K562 (cell line): ENCODE measurements around the gene ASPG. TPM values are rescaled to one million over a fixed set of nuclear protein-coding genes. Genes with fewer than 3 reads are reported as not detected.

Experiments used
- ATAC-seq: fragments of 200-7000 bp; cut with Tn5 transposase; 3 replicates; pipeline ENCODE4 v1.9.1; 2020; ENCODE audit warnings: moderate library complexity
- BruUV-seq: library from RNA; stranded (reverse); fragments of 400-500 nt; replicated peaks from 2 replicates; lab custom pipeline; 2021; lab: Mats Ljungman, UMichigan
- CTCF ChIA-PET: fragments of 300-600 bp; formaldehyde crosslinking; extraction: SDS; loops from one replicate; lab custom pipeline; 2021; ENCODE audit warnings: low intra/inter-chr PET ratio; lab: Yijun Ruan, JAX
- POLR2A ChIA-PET: fragments of 300-600, 350-650 bp; sonication (Branson Sonifier 250); formaldehyde crosslinking; extraction: SDS; loops from one replicate; lab custom pipeline; 2021; ENCODE audit warnings: antibody characterized with exemption, inconsistent platforms; lab: Yijun Ruan, JAX
- DNase-seq, 4 experiments: peaks; one replicate each; pipeline versions ENCODE4 v3.0.0 to v3.0.0-alpha.2; 2011 to 2018; ENCODE audit warnings: low spot score in 3 of 4, mixed read lengths in 3 of 4; ENCODE audit errors: extremely low read depth in 1 of 4
- FAIRE-seq: peaks from 2 replicates; lab custom pipeline; 2011; peaks lifted over from hg19 to GRCh38; lab: Jason Lieb, UNC
- H2AFZ ChIP-seq: 2 replicates; pipeline ENCODE4 v1.6.0; 2011; ENCODE audit warnings: low read depth, low read length, control low read depth, inconsistent platforms
- H3K27ac ChIP-seq: fragments of 200-600 bp; 3 replicates; pipeline ENCODE4 v1.8.0; 2011; ENCODE audit warnings: low read depth, mild to moderate bottlenecking, control low read depth, inconsistent platforms, low read length, moderate library complexity, mixed read lengths; ENCODE audit errors: extremely low read depth
- H3K27me3 ChIP-seq, 2 experiments: fragments of 300-600 bp in 1 of 2; 2 replicates in 1 of 2; 3 replicates in 1 of 2; pipeline versions ENCODE4 v1.6.0 to v1.8.0; 2011; ENCODE audit warnings: inconsistent platforms in 2 of 2, low read length in 2 of 2, mild to moderate bottlenecking in 1 of 2, mixed read lengths in 1 of 2, moderate library complexity in 1 of 2; ENCODE audit not compliant: control insufficient read depth in 2 of 2, insufficient read depth in 2 of 2
- H3K36me3 ChIP-seq: fragments of 300-600 bp; 3 replicates; pipeline ENCODE4 v1.8.0; 2011; ENCODE audit warnings: mild to moderate bottlenecking, low read length, inconsistent platforms; ENCODE audit not compliant: control insufficient read depth, insufficient read depth
- H3K4me1 ChIP-seq, 2 experiments: fragments of 200-600 bp in 1 of 2; replicated peaks in 1 of 2; 2 replicates in 1 of 2; 3 replicates in 1 of 2; pipeline versions ENCODE4 v1.5.1 to v1.8.0; 2011; ENCODE audit warnings: inconsistent platforms in 2 of 2, low read length in 2 of 2, mild to moderate bottlenecking in 1 of 2, mixed read lengths in 1 of 2, moderate library complexity in 1 of 2; ENCODE audit not compliant: control insufficient read depth in 2 of 2, insufficient read depth in 2 of 2
- H3K4me2 ChIP-seq: 2 replicates; pipeline ENCODE4 v1.6.1; 2011; ENCODE audit warnings: low read length, control low read depth, inconsistent platforms, mixed read lengths; ENCODE audit not compliant: insufficient read depth
- H3K4me3 ChIP-seq: fragments of 200-600 bp; sonication (generic), shearing (Covaris generic); 2 replicates; pipeline ENCODE4 v1.5.1; 2016; ENCODE audit warnings: control low read depth, inconsistent platforms
- H3K79me2 ChIP-seq: fragments of 200-600 bp; 3 replicates; pipeline ENCODE4 v1.8.0; 2011; ENCODE audit warnings: low read length, inconsistent platforms; ENCODE audit not compliant: control insufficient read depth, insufficient read depth
- H3K9ac ChIP-seq, 2 experiments: 2 replicates each; pipeline versions ENCODE4 v1.6.0 to v1.6.1; 2011; ENCODE audit warnings: low read depth in 2 of 2, low read length in 2 of 2, control low read depth in 1 of 2, inconsistent platforms in 1 of 2, mild to moderate bottlenecking in 1 of 2, mixed read lengths in 1 of 2; ENCODE audit not compliant: insufficient read depth in 1 of 2
- H3K9me1 ChIP-seq: one replicate; pipeline ENCODE4 v1.6.0; 2011; ENCODE audit warnings: inconsistent platforms, mild to moderate bottlenecking, low read length, moderate library complexity; ENCODE audit not compliant: control insufficient read depth, insufficient read depth
- H3K9me3 ChIP-seq: replicated peaks from 2 replicates; pipeline ENCODE4 v1.5.1; 2011; ENCODE audit warnings: low read depth, low read length, inconsistent platforms; ENCODE audit not compliant: control insufficient read depth, insufficient read depth
- H4K20me1 ChIP-seq: replicated peaks from 2 replicates; pipeline ENCODE4 v1.6.1; 2011; ENCODE audit warnings: low read length, inconsistent platforms, mixed read lengths; ENCODE audit not compliant: control insufficient read depth, insufficient read depth
- KAT2B ChIP-seq: IDR thresholded peaks from one replicate; pipeline ENCODE4 v1.6.1; 2012; ENCODE audit warnings: low read depth, mild to moderate bottlenecking, control low read depth, inconsistent platforms, low read length, moderate library complexity
- WGBS: fragments of 100-300 bp; shearing (Covaris generic); methylation state at CpG from one replicate; pipeline ENCODE4 v1.1.6; 2016; ENCODE audit warnings: low coverage, mixed read lengths; ENCODE audit not compliant: insufficient coverage; ENCODE audit errors: missing lambda C conversion rate; 5-methylcytosine and 5-hydroxymethylcytosine counted together
- in situ Hi-C: fragments of 300-500 bp; cut with MboI; formaldehyde crosslinking; loops from 4 replicates; pipeline ENCODE4 v1.15.0; 2018; ENCODE audit warnings: inconsistent platforms, mixed read lengths
- intact Hi-C: fragments of 100-400 bp; cut with micrococcal nuclease; formaldehyde crosslinking; loops from 2 replicates; pipeline ENCODE4 v1.14.2; 2022
- polyA plus RNA-seq, 8 experiments: library from polyadenylated mRNA; depleted of rRNA in 4 of 8; stranded (reverse) in 5 of 8; unstranded in 3 of 8; fragments of >200 nt; fragmentation: Nextera tagmentation in 2 of 8; fragmentation: Illumina TruSeq in 1 of 8; extraction: Ambion mirVana in 2 of 8; extraction: Trizol in 1 of 8; gene quantifications; 2 replicates each; pipeline versions ENCODE4 v1.2.1 to v1.2.3, GENCODE V29; 2011 to 2014; ENCODE audit warnings: inconsistent platforms in 1 of 8, missing spikeins in 1 of 8
- total RNA-seq, 7 experiments: library from RNA; depleted of rRNA in 6 of 7; stranded (reverse); fragments of >200 nt in 6 of 7; fragmentation: Illumina TruSeq in 2 of 7; extraction: Trizol in 2 of 7; gene quantifications; 2 replicates each; pipeline versions ENCODE4 v1.2.1 to v1.2.3, GENCODE V29; 2011 to 2021; ENCODE audit warnings: low replicate concordance in 1 of 7
- TF ChIP-seq, protein P1 (sequence below), 3 experiments: IDR thresholded peaks in 2 of 3; conservative IDR thresholded peaks in 1 of 3; 2 replicates each; pipeline ENCODE4 v1.5.1; 2011 to 2012; ENCODE audit warnings: low read length in 3 of 3, mild to moderate bottlenecking in 3 of 3, control low read depth in 2 of 3, improper control_type of control experiment in 1 of 3, inconsistent platforms in 1 of 3, low read depth in 1 of 3, mixed read lengths in 1 of 3, moderate library complexity in 1 of 3; ENCODE audit not compliant: insufficient read depth in 2 of 3
- TF ChIP-seq, protein P2 (sequence below): IDR thresholded peaks from 2 replicates; pipeline ENCODE4 v1.6.1; 2011; ENCODE audit warnings: borderline replicate concordance, low read depth, mild to moderate bottlenecking, moderate library complexity, low read length; ENCODE audit not compliant: insufficient read depth, poor library complexity, severe bottlenecking
- TF ChIP-seq, protein P3 (sequence below): fragments of 450-650 bp; IDR thresholded peaks from 2 replicates; pipeline ENCODE4 v1.6.1; 2018; ENCODE audit not compliant: partially characterized antibody

Gene ASPG
- total and polyA plus RNA-seq, 9 of the 15 experiments (the other 6 are each of a cell fraction or from before 2014, with no cell fraction given), result 0.18 TPM; not detected in 8

DNA sequence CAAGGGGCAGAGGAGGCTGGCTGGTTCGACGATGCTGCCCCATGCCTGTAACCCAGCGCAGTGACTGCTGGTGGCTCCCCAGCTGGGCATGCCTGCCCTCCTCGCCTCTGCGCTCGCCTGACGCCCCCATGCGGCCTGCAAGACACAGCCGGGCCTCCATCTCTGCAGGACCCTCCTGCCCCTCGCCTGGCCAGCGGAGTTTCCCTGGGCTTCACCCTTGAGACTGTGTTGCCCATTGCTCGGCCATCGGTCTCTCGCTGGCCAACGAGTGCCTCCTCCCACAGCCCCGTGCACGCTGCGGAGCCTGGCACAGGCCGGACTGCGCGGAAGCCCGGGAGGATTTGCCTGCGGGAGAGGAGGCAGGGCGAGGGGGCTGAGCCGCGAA is 17.6 kb downstream of the ASPG start:
- no peaks in the 10 kb centered on the region for H4K20me1 ChIP-seq
- no peaks in the 10 kb centered on the region for H3K79me2 ChIP-seq
- no peaks in the 10 kb centered on the region for H3K36me3 ChIP-seq
- no peak overlapping the region for H3K4me3 ChIP-seq
- no peaks in the 10 kb centered on the region for H3K9me1 ChIP-seq
- H3K9me3 ChIP-seq, result no peaks in the 10 kb centered on the region
- no peak for FAIRE-seq
- no peak overlapping the region for H2AFZ ChIP-seq
- H3K9ac ChIP-seq, result no peak overlapping the region
- TF ChIP-seq, protein P1, sequence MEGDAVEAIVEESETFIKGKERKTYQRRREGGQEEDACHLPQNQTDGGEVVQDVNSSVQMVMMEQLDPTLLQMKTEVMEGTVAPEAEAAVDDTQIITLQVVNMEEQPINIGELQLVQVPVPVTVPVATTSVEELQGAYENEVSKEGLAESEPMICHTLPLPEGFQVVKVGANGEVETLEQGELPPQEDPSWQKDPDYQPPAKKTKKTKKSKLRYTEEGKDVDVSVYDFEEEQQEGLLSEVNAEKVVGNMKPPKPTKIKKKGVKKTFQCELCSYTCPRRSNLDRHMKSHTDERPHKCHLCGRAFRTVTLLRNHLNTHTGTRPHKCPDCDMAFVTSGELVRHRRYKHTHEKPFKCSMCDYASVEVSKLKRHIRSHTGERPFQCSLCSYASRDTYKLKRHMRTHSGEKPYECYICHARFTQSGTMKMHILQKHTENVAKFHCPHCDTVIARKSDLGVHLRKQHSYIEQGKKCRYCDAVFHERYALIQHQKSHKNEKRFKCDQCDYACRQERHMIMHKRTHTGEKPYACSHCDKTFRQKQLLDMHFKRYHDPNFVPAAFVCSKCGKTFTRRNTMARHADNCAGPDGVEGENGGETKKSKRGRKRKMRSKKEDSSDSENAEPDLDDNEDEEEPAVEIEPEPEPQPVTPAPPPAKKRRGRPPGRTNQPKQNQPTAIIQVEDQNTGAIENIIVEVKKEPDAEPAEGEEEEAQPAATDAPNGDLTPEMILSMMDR (IDR thresholded peaks at IDR 0.05 in 2 of 3, conservative IDR thresholded peaks at IDR 0.05 in 1 of 3; ENCODE audit: insufficient read depth in 2 of 3, low read depth in 1 of 3, low read length in 3 of 3), result peak in 2 of 3 experiments; percentile 1 to 8; a peak in 1 of 6 replicates
- TF ChIP-seq, protein P2, sequence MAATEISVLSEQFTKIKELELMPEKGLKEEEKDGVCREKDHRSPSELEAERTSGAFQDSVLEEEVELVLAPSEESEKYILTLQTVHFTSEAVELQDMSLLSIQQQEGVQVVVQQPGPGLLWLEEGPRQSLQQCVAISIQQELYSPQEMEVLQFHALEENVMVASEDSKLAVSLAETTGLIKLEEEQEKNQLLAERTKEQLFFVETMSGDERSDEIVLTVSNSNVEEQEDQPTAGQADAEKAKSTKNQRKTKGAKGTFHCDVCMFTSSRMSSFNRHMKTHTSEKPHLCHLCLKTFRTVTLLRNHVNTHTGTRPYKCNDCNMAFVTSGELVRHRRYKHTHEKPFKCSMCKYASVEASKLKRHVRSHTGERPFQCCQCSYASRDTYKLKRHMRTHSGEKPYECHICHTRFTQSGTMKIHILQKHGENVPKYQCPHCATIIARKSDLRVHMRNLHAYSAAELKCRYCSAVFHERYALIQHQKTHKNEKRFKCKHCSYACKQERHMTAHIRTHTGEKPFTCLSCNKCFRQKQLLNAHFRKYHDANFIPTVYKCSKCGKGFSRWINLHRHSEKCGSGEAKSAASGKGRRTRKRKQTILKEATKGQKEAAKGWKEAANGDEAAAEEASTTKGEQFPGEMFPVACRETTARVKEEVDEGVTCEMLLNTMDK, result peak; percentile 5
- TF ChIP-seq, protein P3, sequence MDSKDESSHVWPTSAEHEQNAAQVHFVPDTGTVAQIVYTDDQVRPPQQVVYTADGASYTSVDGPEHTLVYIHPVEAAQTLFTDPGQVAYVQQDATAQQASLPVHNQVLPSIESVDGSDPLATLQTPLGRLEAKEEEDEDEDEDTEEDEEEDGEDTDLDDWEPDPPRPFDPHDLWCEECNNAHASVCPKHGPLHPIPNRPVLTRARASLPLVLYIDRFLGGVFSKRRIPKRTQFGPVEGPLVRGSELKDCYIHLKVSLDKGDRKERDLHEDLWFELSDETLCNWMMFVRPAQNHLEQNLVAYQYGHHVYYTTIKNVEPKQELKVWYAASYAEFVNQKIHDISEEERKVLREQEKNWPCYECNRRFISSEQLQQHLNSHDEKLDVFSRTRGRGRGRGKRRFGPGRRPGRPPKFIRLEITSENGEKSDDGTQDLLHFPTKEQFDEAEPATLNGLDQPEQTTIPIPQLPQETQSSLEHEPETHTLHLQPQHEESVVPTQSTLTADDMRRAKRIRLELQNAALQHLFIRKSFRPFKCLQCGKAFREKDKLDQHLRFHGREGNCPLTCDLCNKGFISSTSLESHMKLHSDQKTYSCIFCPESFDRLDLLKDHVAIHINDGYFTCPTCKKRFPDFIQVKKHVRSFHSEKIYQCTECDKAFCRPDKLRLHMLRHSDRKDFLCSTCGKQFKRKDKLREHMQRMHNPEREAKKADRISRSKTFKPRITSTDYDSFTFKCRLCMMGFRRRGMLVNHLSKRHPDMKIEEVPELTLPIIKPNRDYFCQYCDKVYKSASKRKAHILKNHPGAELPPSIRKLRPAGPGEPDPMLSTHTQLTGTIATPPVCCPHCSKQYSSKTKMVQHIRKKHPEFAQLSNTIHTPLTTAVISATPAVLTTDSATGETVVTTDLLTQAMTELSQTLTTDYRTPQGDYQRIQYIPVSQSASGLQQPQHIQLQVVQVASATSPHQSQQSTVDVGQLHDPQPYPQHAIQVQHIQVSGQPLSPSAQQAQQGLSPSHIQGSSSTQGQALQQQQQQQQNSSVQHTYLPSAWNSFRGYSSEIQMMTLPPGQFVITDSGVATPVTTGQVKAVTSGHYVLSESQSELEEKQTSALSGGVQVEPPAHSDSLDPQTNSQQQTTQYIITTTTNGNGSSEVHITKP, result no peak
- TF ChIP-seq KAT2B, result no peak
- peaks cover 0 to 18% of the 10 kb centered on the region in 2 experiments; a peak in 2 of 5 replicates for H3K4me1 ChIP-seq
- CTCF ChIA-PET, result no interaction called here
- peaks cover 0 to 25% of the 10 kb centered on the region in 2 experiments; a peak in 1 of 5 replicates for H3K27me3 ChIP-seq
- H3K4me2 ChIP-seq, result no peak overlapping the region
- WGBS, result 10% methylated on average over 19 of the region's 26 CpGs
- H3K27ac ChIP-seq, result no peak overlapping the region
- 0 out of 3 replicates have a peak, but pooled peaks have one; percentile 42 for ATAC-seq
- DNase-seq, result no peak
- intact Hi-C loops (no loop called here), in situ Hi-C loops (no loop called here)
- BruUV-seq, result no TSS peak
- POLR2A ChIA-PET, result no interaction called here
